GM19463 (cell line): Measurements from ENCODE around the gene NPIPB8.
"Not testable (repeated sequence)": the region's sequence is repeated elsewhere in the genome, so short reads cannot be mapped to it uniquely, and the experiment has no call there.

Source experiments
- ATAC-seq: cut with Tn5 transposase; IDR thresholded peaks from one replicate; pipeline ENCODE4 v1.9.1; 2021; ENCODE audit warnings: mild to moderate bottlenecking, moderate library complexity; ENCODE audit not compliant: unreplicated experiment

The NPIPB8 gene

DNA sequence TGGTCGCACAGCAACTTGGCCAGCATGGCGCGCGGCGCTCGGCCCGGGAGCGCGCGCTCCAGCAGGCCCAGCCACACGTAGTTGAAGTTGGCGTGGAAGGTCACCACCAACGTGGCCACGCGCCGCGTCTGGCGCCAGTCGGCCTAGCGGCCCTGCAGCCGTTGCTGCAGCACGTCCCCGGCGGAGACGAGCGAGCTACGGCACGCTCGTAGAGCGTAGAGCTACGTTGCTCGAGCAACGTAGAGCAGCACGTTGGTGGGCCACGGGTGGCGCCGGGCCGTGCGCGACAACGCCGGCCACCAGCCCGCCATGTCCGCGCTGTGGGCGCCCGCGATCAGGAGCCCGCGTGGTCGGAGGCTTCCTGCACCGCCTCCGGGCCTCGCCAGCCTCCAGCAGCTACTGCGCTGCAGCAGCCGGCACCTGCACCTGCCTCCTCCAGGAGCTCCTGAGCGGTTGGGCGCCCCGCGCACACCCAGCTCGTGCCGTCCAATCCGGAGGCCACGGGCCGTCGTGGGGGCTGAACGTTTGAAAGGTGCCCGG, 14.6 kb upstream of the NPIPB8 start:
- no peak for ATAC-seq

DNA sequence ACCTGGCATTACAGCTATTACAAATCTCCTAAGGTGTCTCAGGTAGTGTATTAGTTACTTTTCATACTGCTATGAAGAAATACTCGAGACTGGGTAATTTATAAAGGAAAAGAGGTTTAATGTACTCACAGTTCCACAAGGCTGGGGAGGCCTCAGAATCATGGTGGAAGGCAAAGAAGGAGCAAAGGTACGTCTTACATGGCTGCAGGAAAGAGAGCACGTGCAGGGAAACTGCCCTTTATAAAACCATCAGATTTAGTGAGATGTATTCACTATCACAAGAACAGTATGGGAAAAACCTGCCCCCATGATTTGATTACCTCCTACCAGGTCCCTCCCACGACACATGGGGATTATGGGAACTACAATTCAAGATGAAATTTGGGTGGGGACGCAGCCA, 7.0 kb upstream of the NPIPB8 start:
- ATAC-seq = not testable (repeated sequence)

DNA sequence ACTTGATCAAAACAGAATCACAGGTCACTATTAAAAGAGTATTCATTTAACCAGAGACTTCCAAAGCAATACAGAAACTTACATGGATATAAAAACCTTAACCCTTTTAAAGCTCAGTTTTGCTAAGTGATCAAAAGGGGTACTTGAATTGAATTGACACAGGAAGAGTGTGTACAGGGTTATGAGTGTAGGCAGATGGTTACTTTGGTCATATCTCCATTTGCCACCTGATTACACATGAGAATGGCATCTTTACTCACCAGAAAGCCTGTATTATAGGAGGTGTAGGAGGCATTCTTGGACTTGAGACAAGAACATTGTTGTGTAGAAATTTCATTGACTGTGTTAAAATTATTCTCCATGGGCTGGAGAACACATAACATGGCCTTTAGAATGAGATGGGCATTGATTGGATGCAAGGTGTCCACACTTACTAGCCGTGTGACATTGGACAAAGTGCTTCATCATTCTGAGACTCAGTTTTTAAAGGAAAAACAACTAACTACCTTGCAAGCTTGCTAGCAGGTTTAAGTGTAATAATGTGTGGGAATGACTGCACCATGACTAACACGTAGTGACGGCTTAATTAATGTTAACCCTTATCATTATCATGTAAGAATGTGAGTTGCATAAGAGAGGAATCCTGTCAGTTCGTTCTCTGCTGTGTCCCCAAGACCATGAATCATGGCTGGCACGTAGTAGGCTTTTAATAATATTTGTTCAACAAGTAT, 1.6 kb upstream of the NPIPB8 start:
- ATAC-seq = not testable (repeated sequence)

DNA sequence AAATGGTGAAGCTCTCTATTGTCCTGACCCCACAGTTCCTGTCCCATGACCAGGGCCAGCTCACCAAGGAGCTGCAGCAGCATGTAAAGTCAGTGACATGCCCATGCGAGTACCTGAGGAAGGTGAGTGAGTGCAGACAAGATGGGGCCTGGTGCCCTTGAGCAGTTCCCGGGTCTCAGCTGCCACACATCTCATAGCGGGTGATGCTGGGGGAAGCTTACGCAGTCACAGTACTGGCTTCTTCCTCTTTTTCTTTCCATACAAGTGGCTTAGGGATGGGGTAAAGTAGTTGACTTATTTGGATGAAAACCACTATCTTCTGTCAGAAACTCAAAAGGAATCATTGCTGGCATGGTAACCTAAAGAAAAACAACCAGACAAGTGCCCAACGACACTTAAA, 494 bp downstream of the NPIPB8 start:
- ATAC-seq = not testable (repeated sequence)

DNA sequence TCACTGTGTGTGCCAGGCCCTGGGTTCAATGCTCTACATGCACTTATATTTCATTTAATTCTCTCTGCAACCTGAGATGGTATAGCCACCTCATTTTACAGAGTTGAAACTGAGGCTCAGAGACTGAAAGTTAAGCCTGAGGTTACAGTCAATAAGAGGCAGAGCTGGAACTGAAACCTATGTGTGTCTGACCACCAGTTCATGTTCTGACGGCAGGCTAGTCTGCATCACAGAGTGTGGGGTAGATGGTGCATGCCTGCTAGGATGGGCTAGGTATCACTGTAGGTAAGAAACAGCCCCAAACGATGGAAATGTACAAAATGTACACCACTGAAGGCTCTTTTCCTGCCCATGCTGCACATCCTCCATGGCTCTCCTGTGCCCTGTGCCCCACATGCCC, 2.1 kb downstream of the NPIPB8 start:
- not testable (repeated sequence) for ATAC-seq

DNA sequence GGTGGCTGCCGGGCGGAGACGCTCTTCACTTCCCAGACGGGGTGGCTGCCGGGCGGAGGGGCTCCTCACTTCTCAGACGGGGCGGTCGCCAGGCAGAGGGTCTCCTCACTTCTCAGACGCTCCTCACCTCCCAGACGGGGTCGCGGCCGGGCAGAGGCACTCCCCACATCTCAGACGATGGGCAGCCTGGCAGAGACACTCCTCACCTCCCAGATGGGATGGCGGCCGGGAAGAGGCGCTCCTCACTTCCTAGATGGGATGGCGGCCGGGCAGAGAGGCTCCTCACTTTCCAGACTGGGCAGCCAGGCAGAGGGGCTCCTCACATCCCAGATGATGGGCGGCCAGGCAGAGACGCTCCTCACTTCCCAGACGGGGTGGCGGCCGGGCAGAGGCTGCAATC, 28.4 kb downstream of the NPIPB8 start:
- not testable (repeated sequence) for ATAC-seq

DNA sequence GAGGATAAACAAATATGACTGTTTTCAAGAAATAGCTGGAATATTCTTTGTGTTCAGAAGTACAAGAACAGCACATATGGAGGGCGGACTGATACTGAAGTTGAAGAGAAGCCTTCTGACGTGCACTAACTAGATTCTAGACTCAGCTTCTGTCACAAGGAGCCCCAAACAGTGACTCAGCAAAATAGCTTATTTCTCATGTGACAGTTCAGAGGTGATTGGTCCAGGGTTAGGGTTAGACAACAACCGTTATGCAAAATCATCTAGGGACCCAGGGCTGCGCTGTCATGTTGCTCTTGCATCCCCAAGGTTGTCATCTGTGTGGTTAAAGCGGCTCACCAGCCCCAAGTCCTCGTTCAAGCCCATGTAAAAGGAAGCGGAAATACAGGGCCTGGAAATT, 29.6 kb downstream of the NPIPB8 start:
- not testable (repeated sequence) for ATAC-seq

DNA sequence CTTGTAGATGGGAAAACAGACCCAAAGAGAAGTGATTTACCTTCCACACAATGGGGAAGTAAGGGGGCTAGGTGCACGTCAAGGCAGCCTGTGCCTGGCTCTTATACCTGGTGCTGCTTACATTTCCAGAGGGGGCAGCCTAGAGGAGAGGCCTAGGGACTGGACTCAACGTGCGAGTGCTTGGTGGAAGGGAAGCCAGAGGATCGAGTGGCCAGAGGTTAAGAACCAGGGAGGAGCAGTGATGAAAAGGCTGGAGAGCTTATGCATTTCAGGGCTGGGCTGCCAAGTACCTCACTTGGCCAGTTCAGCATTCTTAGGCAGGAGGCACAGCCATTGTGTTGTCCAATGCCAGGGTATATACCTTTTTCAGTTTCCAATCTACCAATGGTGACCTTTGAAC, 30.3 kb downstream of the NPIPB8 start:
- ATAC-seq = not testable (repeated sequence)

DNA sequence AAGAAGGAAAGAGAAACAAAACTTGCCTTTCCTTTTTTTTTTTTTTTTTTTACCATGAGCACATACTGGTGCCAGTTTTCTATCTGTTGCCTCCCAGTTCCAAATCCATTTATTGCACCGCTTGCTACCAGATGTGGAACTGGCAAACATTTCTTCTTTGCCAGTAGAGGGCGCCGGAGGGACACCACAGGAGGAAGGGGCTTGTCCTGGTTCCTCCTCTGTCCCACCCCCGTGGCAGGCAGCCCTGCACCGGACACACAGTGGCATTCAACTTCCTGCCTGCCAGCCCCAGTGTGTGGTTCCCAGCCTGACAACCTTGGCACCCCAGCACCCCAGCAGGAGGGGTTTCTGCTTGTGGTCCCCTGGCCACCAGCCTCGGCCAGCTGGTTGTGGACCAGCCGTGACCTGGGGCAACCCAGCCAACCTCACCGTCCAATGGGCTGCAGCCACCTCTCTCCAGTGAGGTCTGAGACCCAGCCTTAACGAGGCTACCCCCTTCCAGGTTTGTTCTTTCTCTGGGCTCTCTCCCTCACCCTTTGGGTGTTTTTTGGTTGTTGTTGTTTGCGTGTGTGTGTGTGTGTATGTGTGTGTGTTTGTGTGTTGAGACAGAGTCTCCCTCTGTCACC, 50.6 kb downstream of the NPIPB8 start:
- ATAC-seq = peak; percentile 51

DNA sequence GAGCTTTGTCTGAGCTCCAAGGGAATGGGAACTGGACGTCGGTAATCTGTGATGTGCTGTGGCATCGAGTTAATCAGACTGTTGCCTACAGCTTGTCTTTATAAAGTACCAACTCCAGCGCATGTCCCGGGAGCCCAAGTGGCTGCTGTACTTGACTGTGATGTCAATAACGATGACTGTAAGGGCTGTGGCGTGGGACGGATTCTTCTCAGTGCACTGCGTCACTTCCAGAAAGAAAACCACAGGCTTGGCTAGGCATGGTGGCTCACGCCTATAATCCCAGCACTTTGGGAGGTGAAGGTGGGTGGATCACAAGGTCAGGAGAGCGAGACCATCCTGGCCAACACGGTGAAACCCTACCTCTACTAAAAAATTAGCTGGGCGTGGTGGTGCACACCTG, 51.6 kb downstream of the NPIPB8 start:
- not testable (repeated sequence) for ATAC-seq

DNA sequence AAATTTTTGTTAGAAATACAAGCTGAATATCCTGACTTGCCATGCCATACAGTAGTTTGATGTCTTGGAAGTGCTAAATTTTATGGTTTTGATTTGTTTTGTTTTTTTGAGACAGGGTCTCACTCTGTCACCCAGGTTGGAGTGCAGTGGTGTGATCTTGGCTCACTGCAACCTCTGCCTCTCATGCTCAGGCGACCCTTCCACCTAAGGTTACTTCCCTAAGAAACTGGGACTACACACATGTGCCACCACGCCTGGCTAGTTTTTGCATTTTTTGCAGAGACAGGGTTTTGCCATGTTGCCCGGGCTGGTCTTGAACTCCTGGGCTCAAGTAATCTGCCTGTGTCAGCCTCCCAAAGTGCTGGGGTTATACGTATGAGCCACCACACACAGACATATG, 53.9 kb downstream of the NPIPB8 start:
- ATAC-seq = not testable (repeated sequence)

DNA sequence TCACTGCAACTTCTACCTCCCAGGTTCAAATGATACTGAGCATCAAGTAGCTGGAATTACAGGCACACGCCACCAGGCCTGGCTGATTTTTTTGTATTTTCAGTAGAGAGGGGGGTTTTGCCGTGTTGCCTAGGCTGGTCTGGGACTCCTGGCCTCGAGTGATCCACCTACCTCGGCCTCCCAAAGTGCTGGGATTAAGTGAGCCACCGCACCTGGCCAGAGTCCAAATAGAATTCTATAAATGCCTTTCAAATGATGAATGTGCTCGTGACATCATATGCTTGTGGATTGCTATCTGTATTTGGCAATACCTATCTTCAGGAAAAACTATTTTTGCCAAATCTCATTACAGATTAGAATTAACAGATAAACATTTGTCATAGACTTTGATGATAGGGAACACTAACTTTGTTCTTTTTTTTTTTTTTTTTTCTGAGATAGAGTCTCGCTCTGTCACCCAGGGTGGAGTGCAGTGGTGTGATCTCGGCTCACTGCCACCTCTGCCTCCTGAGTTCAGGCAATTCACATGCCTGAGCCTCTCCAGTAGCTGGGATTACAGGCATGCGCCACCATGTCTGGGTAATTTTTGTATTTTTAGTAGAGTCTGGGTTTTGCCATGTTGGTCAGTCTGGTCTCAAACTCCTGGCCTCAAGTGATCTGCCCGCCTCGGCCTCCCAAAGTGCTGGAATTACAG, 55.5 kb downstream of the NPIPB8 start:
- ATAC-seq = not testable (repeated sequence)

DNA sequence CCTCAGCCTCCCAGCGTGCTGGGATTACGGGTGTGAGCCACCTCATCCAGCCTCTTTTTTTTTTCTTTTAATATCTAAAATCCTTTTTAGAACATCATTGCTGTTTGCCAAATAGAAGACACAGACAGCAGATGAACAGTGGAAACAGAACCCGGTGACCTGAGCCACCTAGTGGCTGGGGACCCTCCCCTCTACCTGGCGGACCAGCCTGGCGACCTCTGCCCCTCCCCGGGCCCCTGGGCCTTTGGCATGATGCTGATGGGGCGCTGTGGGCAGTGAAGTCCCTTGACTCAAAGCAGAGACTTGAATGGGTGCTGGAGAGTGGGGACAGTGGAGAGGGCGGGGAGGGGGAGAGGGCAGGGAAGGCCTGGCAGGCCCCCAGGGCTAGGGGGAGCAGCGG, 61.9 kb downstream of the NPIPB8 start:
- not testable (repeated sequence) for ATAC-seq

DNA sequence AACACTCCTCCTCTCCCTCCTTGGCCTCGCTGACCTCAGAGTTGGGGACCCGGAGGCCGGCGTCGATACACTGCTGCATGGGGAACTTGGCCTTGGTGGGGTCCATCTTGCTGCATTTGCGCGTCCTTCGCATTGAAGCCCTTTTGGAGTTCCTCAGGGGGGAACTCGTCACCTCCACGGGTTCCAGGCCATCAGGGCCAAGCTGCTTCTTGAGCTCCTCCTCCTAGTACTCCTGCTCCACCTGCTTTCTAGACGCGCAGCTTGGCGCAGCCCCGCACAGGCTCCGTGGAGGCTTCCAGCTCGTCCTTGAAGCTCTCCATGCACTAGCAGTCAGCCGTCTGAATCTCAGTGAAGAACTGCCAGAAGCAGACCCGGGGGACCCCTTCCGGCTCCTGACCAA, 62.5 kb downstream of the NPIPB8 start:
- ATAC-seq = not testable (repeated sequence)

DNA sequence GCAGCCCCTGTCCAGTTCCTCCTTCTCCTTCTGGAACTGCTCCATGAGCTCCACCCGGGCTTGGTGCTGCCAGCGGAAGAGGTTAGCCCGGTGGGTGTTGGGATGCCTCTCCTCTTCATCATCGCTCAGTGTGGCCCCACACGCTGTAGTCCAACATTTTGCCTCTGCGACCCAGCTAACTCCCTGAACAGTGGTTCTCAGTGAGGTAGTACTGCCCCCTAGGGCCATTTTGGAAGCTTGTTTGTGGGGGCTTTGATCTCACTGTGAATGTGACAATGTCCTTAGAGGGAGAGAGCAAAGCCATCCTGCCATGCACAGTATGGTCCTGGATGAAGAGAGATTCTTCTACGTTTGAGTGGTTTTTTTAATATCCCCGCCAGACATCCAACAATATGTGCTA, 63.5 kb downstream of the NPIPB8 start:
- not testable (repeated sequence) for ATAC-seq

DNA sequence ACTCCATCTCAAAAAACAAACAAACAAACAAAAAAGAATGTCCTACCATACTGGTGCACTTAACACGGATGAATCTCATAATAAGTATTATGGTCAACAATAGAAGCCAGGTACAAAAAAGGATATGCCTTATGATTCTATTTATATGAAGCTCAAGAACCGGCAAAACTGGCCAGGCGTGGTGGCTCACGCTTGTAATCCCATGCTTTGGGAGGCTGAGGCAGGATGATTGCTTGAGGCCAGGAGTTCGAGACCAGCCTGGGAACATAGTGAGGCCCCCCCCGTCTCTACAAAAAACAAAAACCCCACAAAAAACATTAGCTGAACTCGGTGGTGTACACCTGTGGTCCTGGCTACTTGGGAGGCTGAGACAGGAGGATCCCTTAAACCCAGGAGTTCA, 66.4 kb downstream of the NPIPB8 start:
- not testable (repeated sequence) for ATAC-seq
